CD4-positive, alpha-beta T cell (primary cell): ENCODE data around the gene GJC3. TPM values are rescaled to one million over a fixed set of nuclear protein-coding genes. Genes with fewer than 3 reads are reported as not detected.

ENCODE experiments used
- ATAC-seq: fragments of 200-7000 bp; cut with Tn5 transposase; one replicate; pipeline ENCODE4 v1.10.0; 2022; ENCODE audit warnings: mild to moderate bottlenecking; ENCODE audit not compliant: poor library complexity
- CTCF ChIA-PET: fragments of 350-600 bp; sonication (Branson Sonifier 250); formaldehyde crosslinking; loops from one replicate; lab custom pipeline; 2021; ENCODE audit warnings: antibody characterized with exemption, inconsistent platforms; lab: Charles Lee
- POLR2A ChIA-PET: fragments of 350-600 bp; sonication (Branson Sonifier 250); formaldehyde crosslinking; loops from one replicate; lab custom pipeline; 2021; ENCODE audit warnings: antibody characterized with exemption, inconsistent platforms; lab: Charles Lee
- DNase-seq, 14 experiments: peaks; one replicate each; pipeline ENCODE4 v3.0.0-alpha.2; 2013 to 2020; ENCODE audit warnings: mixed read lengths in 2 of 14
- H3K27ac ChIP-seq, 2 donors: one replicate each; pipeline versions ENCODE4 v1.5.1 to v1.7.0; 2013; ENCODE audit warnings: low read length in 2 of 2, low read depth in 1 of 2, mild to moderate bottlenecking in 1 of 2
- H3K27me3 ChIP-seq, 2 experiments: 1 replicate in 1 of 2; 2 replicates in 1 of 2; pipeline versions ENCODE4 v1.6.1 to v1.7.0; 2013; ENCODE audit warnings: low read length in 2 of 2, control low read depth in 1 of 2, mild to moderate bottlenecking in 1 of 2, moderate library complexity in 1 of 2; ENCODE audit not compliant: insufficient read depth in 2 of 2, control insufficient read depth in 1 of 2
- H3K36me3 ChIP-seq: one replicate; pipeline ENCODE4 v1.6.1; 2013; ENCODE audit warnings: low read length, control low read depth; ENCODE audit not compliant: insufficient read depth
- H3K4me1 ChIP-seq: one replicate; pipeline ENCODE4 v1.6.1; 2013; ENCODE audit warnings: low read length, control low read depth; ENCODE audit not compliant: insufficient read depth
- H3K4me3 ChIP-seq: one replicate; pipeline ENCODE4 v1.5.1; 2013; ENCODE audit warnings: mild to moderate bottlenecking, low read length, moderate library complexity
- H3K9me3 ChIP-seq, 2 experiments: 1 replicate in 1 of 2; 2 replicates in 1 of 2; pipeline versions ENCODE4 v1.6.1 to v1.7.0; 2013; ENCODE audit warnings: low read length in 2 of 2, mild to moderate bottlenecking in 2 of 2, control low read depth in 1 of 2, moderate library complexity in 1 of 2; ENCODE audit not compliant: control insufficient read depth in 1 of 2, insufficient read depth in 1 of 2
- H3K27ac Mint-ChIP-seq: one replicate; pipeline ENCODE4 v1.8.0; 2020; ENCODE audit warnings: mixed read lengths
- H3K27me3 Mint-ChIP-seq: one replicate; pipeline ENCODE4 v1.8.0; 2021; ENCODE audit warnings: mixed read lengths
- H3K36me3 Mint-ChIP-seq: one replicate; pipeline ENCODE4 v1.8.0; 2021; ENCODE audit warnings: low read depth, mixed read lengths
- H3K4me1 Mint-ChIP-seq: one replicate; pipeline ENCODE4 v1.8.0; 2021; ENCODE audit warnings: low read depth, mixed read lengths
- H3K4me3 Mint-ChIP-seq: one replicate; pipeline ENCODE4 v1.8.0; 2020; ENCODE audit warnings: mild to moderate bottlenecking, mixed read lengths
- H3K9me3 Mint-ChIP-seq: one replicate; pipeline ENCODE4 v1.8.0; 2020; ENCODE audit warnings: mixed read lengths
- intact Hi-C, 2 experiments: fragments of 100-400 bp; cut with DNase I in 1 of 2; cut with micrococcal nuclease in 1 of 2; formaldehyde crosslinking; loops; one replicate each; pipeline versions ENCODE4 v1.15.1 to v1.9.0; 2023 to 2025; cut with DNase I, micrococcal nuclease
- total RNA-seq, 174 experiments: library from RNA in 2 of 174; stranded (reverse) in 2 of 174; gene quantifications; one replicate each; pipeline ENCODE4 v1.2.3 and lab custom pipeline; 2021 to 2026
- TF ChIP-seq, protein P1 (sequence below): fragments of 200-600 bp; IDR thresholded peaks from one replicate; pipeline ENCODE4 v1.8.0; 2022; ENCODE audit warnings: antibody characterized with exemption, mild to moderate bottlenecking

The GJC3 gene
- total RNA-seq, 2 experiments from 2014 or later, result 0.25 to 0.36 TPM

DNA sequence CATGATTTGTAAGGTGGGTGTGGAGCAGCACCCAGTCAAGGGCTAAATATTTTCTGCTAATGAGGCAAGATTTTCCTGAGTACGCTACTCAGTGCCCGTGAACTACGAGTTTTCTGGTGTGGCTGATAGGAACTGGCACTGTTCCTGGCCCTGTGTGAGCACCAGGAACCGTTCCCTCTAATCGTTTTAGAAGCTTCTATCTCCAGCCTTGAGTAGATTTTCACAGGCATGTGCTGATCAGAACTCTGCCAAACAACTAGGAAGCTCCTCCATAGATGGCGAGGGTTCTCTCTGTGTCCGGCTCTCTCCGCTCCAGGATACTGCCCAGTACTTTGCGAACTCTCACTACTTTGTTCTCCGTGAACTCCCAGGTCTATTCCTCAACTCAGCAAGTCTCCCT, 27.8 kb downstream of the GJC3 start:
- H3K27me3 ChIP-seq, result no peaks in the 10 kb centered on the region
- ChIA-PET CTCF (no interaction called here), POLR2A (no interaction called here)
- H3K9me3 ChIP-seq, result no peaks in the 10 kb centered on the region
- no peaks in the 10 kb centered on the region for H3K9me3 Mint-ChIP-seq
- ATAC-seq, result no peak
- H3K27ac Mint-ChIP-seq, result no peak overlapping the region
- no peak overlapping the region for H3K4me3 ChIP-seq
- H3K4me3 Mint-ChIP-seq, result no peak overlapping the region
- H3K4me1 Mint-ChIP-seq, result no peaks in the 10 kb centered on the region
- H3K27ac ChIP-seq, result no peak overlapping the region
- no peak for DNase-seq
- TF ChIP-seq, protein P1, sequence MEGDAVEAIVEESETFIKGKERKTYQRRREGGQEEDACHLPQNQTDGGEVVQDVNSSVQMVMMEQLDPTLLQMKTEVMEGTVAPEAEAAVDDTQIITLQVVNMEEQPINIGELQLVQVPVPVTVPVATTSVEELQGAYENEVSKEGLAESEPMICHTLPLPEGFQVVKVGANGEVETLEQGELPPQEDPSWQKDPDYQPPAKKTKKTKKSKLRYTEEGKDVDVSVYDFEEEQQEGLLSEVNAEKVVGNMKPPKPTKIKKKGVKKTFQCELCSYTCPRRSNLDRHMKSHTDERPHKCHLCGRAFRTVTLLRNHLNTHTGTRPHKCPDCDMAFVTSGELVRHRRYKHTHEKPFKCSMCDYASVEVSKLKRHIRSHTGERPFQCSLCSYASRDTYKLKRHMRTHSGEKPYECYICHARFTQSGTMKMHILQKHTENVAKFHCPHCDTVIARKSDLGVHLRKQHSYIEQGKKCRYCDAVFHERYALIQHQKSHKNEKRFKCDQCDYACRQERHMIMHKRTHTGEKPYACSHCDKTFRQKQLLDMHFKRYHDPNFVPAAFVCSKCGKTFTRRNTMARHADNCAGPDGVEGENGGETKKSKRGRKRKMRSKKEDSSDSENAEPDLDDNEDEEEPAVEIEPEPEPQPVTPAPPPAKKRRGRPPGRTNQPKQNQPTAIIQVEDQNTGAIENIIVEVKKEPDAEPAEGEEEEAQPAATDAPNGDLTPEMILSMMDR, result no peak
- peaks cover 85% of the 10 kb centered on the region for H3K36me3 Mint-ChIP-seq
- peaks cover 7% of the 10 kb centered on the region for H3K4me1 ChIP-seq
- H3K27me3 Mint-ChIP-seq, result no peaks in the 10 kb centered on the region
- intact Hi-C loops, result no loop called here
- peaks cover 79% of the 10 kb centered on the region for H3K36me3 ChIP-seq

DNA sequence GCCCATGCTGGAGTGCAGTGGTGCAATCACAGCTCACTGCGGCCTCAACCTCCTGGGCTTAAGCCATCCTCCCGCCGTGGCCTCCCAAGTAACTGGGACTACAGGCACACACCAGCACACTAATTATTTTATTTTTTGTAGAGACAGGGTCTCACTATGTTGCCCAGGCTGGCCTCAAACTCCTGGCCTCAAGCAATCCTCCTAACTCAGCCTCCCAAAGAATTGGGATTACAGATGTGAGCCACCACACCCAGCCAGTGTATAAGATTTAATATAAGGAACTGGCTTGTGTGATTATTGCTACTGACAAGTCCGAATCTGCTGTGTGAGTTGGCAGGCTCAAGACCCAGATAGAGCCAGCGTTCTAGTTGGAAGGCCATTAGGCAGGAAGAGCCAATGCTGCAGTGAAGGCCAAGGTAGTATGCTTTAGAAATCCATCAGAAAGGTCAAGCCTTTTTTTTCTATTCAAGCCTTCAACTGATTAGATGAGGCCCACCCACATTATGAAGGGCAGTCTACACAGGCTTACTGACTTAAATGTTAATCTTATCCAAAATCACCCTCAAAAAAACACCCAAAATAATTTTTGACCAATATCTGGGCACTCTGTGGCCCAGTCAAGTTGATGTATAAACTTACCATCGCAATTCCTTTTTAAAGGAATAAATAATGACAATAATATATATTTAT, 29.4 kb downstream of the GJC3 start:
- Histone ChIP-seq H3K36me3 (peaks cover 63% of the 10 kb centered on the region), H3K4me3 (no peak overlapping the region), H3K4me1 (peaks cover 7% of the 10 kb centered on the region), H3K9me3 (no peaks in the 10 kb centered on the region), H3K27ac (no peak overlapping the region), H3K27me3 (no peaks in the 10 kb centered on the region)
- no peaks in the 10 kb centered on the region for H3K9me3 Mint-ChIP-seq
- no peak for ATAC-seq
- no peaks in the 10 kb centered on the region for H3K27me3 Mint-ChIP-seq
- H3K4me1 Mint-ChIP-seq, result no peaks in the 10 kb centered on the region
- TF ChIP-seq, protein P1, result no peak
- H3K36me3 Mint-ChIP-seq, result peaks cover 69% of the 10 kb centered on the region
- no peak for DNase-seq
- intact Hi-C loops, result no loop called here
- no peak overlapping the region for H3K27ac Mint-ChIP-seq
- H3K4me3 Mint-ChIP-seq, result no peak overlapping the region
- ChIA-PET CTCF (no interaction called here), POLR2A (no interaction called here)

DNA sequence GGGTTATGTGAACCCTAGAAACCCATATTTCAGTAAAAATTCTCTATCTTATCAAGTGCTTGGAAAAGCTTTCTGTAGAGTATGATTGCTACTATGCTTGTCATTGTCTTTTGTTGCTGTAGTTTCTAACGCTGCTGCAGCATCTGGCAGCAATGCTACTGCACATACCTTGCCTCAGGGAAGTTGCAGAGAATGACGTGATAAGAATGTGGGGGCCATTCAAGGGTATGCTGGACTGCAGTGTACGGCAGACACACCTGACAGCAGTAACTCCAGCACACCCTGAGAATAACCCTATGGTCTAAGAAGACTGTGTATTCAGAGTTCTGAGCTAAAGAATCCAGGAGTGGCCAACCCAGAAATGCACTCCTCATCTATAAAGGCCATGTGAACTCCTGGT, 30.6 kb downstream of the GJC3 start:
- H3K9me3 Mint-ChIP-seq, result no peaks in the 10 kb centered on the region
- TF ChIP-seq, protein P1, result no peak

More for the DNA sequence above, 30.6 kb downstream of the GJC3 start:
- H3K4me1 ChIP-seq, result peaks cover 7% of the 10 kb centered on the region
- no peaks in the 10 kb centered on the region for H3K4me1 Mint-ChIP-seq
- ChIA-PET POLR2A (no interaction called here), CTCF (no interaction called here)
- no peaks in the 10 kb centered on the region for H3K9me3 ChIP-seq
- peaks cover 60% of the 10 kb centered on the region for H3K36me3 Mint-ChIP-seq
- no peaks in the 10 kb centered on the region for H3K27me3 ChIP-seq
- H3K27ac ChIP-seq, result no peak overlapping the region
- no peak for ATAC-seq
- H3K4me3 Mint-ChIP-seq, result no peak overlapping the region
- no peak for DNase-seq
- H3K27me3 Mint-ChIP-seq, result no peaks in the 10 kb centered on the region
- H3K27ac Mint-ChIP-seq, result no peak overlapping the region
- no peak overlapping the region for H3K4me3 ChIP-seq
- intact Hi-C loops, result no loop called here
- peaks cover 54% of the 10 kb centered on the region for H3K36me3 ChIP-seq
